Astrocyte of the spinal cord (primary cell): ENCODE data around the gene WWOX.

Experiments
- DNase-seq: peaks from one replicate; pipeline ENCODE4 v3.0.0; 2011; ENCODE audit warnings: low read depth, low spot score
- H3K4me3 ChIP-seq: 2 replicates; pipeline ENCODE4 v1.5.1; 2011; ENCODE audit warnings: low read depth, mild to moderate bottlenecking, low read length, moderate library complexity
- in situ Hi-C: cut with HindIII; loops from 2 replicates; pipeline ENCODE4 v1.10.0; 2017; ENCODE audit warnings: low sequenced_read_pairs
- TF ChIP-seq, protein P1 (sequence below): IDR thresholded peaks from 2 replicates; pipeline ENCODE4 v1.5.1; 2012; ENCODE audit warnings: low read depth, mild to moderate bottlenecking, low read length, inconsistent platforms

WWOX gene

DNA sequence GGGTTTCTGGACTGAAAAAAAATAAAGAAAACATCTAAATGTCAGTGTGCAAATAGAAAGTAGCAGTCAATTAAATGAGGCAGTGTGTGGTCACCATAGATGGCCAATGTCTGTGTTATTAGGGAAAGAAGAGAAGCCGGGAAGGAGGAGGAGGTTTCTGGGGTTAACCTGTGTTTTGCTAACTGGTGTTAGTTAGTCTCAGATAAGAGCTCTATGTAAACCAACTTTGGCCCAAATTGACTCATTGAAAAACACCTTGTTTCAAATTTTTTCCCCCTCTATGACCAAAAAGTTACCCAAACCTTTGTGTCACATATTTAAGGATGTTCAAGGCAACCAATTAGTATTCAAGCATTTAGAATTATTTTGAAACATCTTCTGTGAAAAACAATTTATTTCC is 970.2 kb downstream of the WWOX start:
- TF ChIP-seq, protein P1, sequence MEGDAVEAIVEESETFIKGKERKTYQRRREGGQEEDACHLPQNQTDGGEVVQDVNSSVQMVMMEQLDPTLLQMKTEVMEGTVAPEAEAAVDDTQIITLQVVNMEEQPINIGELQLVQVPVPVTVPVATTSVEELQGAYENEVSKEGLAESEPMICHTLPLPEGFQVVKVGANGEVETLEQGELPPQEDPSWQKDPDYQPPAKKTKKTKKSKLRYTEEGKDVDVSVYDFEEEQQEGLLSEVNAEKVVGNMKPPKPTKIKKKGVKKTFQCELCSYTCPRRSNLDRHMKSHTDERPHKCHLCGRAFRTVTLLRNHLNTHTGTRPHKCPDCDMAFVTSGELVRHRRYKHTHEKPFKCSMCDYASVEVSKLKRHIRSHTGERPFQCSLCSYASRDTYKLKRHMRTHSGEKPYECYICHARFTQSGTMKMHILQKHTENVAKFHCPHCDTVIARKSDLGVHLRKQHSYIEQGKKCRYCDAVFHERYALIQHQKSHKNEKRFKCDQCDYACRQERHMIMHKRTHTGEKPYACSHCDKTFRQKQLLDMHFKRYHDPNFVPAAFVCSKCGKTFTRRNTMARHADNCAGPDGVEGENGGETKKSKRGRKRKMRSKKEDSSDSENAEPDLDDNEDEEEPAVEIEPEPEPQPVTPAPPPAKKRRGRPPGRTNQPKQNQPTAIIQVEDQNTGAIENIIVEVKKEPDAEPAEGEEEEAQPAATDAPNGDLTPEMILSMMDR, result no peak
- in situ Hi-C loops, result no loop called here
- no peak for DNase-seq
- H3K4me3 ChIP-seq, result no peak overlapping the region

DNA sequence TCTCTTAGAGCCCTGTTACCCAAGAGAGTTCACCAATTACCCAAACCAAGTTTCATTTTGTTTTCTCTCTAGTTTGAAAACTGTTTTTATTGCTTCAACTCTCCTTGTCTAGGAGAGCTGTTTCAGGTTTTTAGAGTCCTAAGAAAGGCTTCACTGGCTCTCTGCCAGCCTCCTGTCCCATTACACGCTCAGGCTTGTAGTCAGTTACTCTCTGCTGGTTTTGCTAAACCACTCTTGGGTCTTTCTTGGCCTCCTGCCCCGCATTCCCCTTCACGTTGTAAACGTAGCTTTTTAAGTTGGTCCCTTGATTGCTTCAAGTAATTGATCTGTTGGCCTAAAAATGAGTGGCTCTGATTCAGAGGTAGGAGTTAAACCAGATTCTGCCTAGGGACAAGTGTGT is 972.0 kb downstream of the WWOX start:
- in situ Hi-C loops, result no loop called here
- TF ChIP-seq, protein P1, result no peak
- H3K4me3 ChIP-seq, result no peak overlapping the region
- DNase-seq, result no peak

DNA sequence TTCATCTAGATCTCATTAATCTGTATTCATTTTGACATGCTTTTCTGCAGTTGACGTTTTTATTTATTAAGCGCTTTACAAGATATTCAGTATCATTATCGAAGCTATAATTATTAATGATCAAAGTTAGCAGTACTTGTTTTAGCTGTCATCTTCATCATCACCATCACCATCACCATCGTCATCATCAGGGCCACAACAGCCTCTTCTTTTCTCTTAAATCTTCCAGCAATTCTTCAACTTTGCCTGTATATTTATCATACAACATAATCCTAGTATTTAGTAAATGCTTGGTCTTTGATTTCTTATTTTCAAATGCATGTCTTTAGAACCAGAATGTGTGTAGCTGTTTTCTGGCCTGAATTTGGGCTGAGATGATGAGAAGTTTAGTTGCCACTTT is 973.1 kb downstream of the WWOX start:
- no peak for DNase-seq
- TF ChIP-seq, protein P1, result no peak
- in situ Hi-C loops, result no loop called here
- no peak overlapping the region for H3K4me3 ChIP-seq

DNA sequence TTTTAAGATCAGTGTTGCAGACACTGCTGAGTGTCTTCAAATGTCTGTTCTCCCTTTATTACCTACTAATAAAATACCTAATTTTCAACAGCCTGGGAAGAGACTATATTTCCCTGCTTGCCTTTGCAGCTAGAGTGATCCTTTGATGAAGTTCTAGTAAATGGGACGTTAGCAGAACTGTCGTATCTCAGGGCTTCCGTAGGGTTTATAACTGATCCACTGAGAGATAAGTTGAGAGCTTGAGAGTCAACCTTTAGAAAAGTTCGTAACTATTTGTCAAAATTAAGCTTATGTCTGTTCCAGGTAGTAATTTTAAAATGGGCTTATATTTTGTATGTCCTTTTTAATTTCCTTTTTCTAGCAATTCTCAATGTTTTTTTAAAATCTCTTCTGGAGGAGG is 974.1 kb downstream of the WWOX start:
- no peak overlapping the region for H3K4me3 ChIP-seq
- no peak for DNase-seq
- TF ChIP-seq, protein P1, result no peak
- in situ Hi-C loops, result no loop called here

DNA sequence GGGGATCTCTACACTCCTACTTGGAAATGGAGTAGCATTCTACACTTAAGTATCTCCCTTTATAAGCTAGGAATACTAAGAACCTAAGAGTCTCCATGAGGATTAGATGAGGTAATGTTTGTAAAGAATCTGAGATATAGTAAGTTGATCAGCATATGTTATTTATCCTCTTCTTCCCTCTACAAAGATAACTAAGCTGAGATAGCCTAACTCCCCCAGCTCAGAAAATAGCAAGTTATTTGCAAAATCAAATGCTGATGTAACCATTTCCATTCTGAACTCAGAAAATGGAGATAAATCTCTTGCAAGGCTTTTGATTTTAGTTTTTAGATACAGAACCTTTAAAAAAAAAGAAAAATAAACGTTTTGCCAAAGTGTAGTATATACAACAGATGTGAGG is 975.1 kb downstream of the WWOX start:
- no peak for DNase-seq
- in situ Hi-C loops, result no loop called here
- no peak overlapping the region for H3K4me3 ChIP-seq
- TF ChIP-seq, protein P1, result no peak

DNA sequence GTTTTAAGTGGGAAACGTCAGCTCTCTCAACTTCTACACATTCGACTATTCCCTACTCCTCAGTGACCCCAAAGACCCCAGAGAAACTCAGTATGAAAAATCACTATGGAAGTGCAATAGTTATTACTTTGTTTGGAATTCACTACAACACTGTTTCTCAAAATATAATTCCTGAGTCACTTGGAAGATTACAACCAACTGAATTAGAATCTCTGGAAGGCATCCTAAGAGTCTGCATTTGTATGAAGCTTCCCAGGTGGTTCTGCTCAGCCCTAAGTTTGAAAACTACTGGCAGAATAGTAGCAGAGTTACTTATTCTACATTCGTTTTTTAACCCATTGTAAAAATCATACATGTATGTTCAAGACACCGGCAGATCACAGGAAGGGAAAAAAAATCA is 975.5 kb downstream of the WWOX start:
- no peak for DNase-seq
- in situ Hi-C loops, result no loop called here
- TF ChIP-seq, protein P1, result no peak
- H3K4me3 ChIP-seq, result no peak overlapping the region
